Islet of Langerhans (tissue), 1 donor: Measurements from ENCODE around the gene DCUN1D5.

Experiments
- FAIRE-seq: peaks from one replicate; lab custom pipeline; 2011; peaks lifted over from hg19 to GRCh38; lab: Jason Lieb, UNC

The DCUN1D5 gene

GRCh38 chr11:103091801-103092524 lies at the start of gene DCUN1D5:
TSS of gene DCUN1D5 (minus strand) at chr11:103092160. CDS start at chr11:103091872, 288 bp downstream.
- peak; percentile 91 for FAIRE-seq

GRCh38 chr11:103125462-103125861 lies 33.5 kb upstream of the DCUN1D5 start:
- no peak for FAIRE-seq

GRCh38 chr11:103114836-103115235 lies 22.9 kb upstream of the DCUN1D5 start:
- no peak for FAIRE-seq

DNA sequence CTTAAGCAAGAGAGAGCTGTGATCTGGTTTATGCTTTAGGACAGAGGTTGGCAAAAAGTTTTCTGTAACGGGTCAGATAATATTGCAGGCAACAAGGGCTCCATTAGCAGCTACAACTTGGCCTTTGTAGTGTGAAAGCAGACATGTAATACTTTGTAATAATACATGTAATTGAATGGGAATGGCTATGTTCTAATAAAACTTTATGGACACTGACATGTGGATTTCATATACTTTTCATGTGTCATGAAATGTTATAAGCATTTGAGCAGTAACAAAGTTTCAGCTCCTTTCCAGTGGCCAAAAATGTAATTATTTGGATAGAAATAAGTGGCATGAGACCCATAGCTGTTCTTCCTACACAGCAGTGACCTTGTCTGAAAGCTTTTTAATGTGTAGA lies 20.4 kb upstream of the DCUN1D5 start:
- FAIRE-seq = no peak

DNA sequence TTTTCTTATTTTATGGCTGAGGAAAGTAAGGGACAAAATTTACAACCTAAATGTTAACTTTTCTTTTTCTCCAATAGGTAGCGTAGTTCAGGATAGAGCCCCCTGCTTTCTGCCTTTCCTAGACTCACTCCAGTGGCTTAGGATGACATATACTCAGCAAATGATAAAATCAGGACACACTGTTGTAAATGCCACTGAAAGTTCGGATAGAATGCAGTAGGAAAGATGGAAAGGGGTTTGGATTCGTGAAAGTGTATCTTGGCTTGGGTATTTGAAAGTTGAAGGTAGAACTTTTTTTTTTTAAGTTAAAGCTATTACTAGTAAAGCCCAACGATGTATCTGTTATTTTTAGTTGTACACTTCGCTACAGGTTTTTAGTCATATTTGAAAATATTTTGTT lies 19.4 kb upstream of the DCUN1D5 start:
- no peak for FAIRE-seq

- no peak for FAIRE-seq
Measured at GRCh38 chr11:103110391-103110790, 18.4 kb upstream of the DCUN1D5 start.

DNA sequence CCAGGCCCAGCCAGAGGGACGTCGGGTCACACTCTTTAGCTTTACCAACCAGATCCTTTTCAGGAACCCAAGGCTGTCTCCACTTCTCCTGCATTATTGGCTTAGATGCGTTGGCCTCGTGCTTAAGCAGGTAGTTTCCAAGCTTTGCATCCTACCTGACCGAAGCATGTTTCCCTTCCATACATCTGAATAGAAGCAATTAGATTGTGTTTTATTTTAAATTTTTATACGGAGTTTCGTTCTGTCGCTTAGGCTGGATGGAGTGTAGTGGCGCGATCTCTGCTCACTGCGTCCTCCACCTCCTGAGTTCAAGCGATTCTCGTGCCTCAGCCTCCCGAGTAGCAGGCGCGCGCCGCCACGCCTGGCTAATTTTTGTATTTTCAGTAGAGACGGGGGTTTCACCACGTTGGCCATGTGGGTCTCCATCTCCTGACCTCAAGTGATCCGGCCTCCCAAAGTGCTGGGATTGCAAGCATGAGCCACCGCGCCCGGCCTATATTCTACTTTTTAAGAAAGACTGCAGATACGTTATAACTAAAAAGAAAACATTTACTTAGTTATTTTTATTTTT lies 17.9 kb upstream of the DCUN1D5 start:
- peak; percentile 100 for FAIRE-seq

DNA sequence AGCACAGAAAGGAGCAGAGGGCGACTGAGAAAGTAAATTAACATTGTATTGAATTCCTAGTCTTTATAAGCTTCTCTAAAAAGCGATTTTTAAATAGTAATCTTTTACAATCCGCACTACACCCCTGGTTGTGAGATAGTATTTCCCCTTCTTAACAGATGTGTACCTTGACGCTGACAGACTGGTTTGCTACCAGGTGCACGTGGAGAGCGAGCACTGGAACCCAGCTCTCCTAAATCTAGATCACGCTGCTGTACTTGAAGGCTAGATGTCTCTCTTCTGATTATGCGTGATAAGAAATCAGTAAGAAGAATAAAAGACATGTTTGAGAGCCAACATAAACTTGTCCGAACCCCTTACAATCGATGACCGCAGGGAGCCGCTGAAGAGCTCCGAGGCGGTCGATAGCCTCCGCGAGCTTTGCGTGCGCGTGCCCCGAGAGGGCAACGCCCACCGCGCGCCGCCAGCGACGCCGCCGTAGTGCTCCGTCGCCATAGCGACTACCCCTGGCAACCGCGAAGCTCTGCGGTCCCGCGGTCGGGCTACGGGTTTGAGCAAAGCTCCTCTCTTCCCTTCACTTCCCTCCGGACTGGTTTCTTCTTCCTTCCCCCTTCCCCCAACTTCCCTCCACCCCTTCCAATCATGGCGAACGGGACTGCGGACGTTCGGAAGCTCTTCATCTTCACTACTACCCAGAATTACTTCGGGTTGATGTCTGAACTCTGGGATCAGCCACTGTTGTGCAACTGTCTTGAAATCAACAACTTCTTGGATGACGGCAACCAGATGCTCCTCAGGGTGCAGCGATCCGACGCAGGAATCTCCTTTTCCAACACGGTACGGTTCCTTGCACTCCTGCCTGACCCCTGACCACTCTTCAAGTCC lies 17.2 kb upstream of the DCUN1D5 start, which contains the start of gene DYNC2H1:
TSS of gene DYNC2H1 (plus strand) at position 494 of the 885 bp plus-strand sequence. CDS start at position 643, 149 bp downstream.
- no peak for FAIRE-seq

DNA sequence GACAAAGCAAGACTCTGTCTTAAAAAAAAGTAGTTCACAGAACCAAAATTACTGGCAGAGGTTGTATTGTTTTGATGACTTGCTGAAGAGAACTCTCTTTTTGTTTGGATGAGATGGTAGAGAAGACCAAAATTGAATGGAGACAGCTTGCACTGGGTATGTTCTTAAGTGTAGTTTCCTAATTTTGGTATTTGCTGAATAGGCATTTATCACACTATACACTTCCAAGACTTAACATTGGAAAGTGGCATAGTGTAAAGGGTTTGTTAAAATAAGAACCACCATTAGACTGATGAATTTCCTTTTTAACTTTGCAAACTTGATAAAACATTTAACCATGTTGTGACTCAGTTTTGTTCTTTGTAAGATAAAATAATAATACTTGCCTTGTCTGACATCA lies 5.3 kb upstream of the DCUN1D5 start:
- no peak for FAIRE-seq

DNA sequence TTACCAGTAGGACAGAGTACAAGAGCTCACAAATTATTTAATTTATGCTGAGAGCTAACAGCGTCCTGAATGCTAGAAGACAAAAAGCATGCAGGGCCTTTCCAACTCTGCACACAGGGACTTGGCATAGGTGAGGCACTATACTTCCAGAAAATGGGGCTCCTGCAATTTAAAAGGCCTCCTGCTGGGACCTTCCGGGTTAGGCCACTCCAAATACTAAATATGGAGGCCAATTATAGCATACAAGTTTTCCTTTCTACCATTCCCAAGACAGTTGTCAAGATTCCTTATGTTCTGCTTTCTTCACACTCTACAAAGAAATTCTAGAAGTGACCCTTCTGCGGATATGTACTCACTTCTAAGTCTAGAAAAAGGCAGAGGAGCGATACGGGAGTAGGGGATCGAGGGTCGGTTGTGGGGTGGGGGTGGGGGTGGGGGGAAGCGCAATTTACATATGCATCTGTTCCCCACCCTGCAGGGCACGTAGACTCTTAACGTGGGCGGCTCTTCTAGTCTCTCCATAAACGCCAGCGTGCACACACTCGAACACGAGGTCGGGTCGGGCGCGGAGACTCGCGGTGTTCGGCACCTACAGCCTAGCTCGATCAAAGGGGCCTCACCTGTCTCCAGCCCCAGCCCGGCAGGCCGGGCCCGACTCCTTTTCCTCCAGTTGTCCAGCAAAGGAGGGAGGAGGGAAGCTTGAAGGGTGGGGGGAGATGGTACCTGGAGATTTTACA lies 728 bp downstream of the DCUN1D5 start:
- FAIRE-seq = no peak

GRCh38 chr11:103086461-103086860 lies 5.5 kb downstream of the DCUN1D5 start:
- no peak for FAIRE-seq

GRCh38 chr11:103085758-103086365 lies 6.1 kb downstream of the DCUN1D5 start:
- FAIRE-seq = no peak

DNA sequence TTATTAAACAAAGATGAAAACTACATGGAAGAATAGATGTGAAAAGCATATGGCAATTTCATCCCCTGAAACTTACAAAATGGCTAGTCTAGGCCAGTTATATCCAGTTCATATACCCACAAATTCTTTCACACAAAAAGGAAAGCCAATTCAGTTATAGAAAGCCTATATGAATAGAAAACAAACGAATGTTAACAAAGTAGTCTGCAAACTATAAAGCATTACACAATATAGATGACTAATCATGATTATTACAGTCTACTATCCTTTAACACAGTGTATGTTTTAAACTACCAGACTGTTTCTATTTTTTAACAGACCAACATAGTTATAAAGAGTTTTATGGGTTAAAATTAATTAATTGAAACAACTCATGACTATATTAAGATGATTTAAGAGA lies 12.1 kb downstream of the DCUN1D5 start:
- FAIRE-seq = peak; percentile 17

- no peak for FAIRE-seq
Measured at GRCh38 chr11:103078710-103079109, 13.2 kb downstream of the DCUN1D5 start.

DNA sequence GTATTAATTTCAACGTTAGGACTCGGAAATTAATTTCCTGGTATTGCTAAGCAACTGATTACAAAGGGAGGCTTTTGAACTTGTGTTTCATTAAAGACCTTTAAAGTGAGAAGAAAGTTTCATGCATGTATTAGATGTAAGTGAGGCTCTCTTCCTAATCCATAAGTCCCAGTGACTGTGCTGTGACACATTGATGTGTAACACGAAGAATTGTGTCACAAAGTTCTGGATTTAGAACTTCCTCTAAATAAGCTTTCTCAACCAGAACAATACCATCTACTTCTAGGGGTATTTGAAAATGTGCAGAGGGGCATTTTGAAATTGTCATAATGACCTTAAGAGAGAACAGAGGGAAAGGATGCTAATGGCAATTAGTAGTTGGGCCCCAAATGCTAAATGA lies 14.4 kb downstream of the DCUN1D5 start:
- no peak for FAIRE-seq

DNA sequence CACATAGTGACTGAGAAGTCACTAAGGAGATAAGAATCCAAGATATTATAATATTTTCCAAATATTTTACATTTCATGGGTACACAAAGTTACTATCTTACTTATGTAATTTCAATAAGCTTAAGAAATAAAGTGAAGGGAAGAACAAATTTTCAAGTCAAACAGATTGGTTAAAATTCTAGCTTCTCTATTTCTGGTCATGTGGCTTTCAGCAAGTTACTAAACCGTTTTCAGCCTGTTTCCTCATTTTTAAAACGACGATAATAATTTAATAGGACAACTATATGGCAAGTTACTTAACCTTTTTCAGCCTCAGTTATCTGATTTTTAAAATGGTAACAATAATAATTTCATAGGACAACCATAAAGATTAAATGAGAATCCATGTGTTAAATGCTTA lies 15.6 kb downstream of the DCUN1D5 start:
- FAIRE-seq = no peak

DNA sequence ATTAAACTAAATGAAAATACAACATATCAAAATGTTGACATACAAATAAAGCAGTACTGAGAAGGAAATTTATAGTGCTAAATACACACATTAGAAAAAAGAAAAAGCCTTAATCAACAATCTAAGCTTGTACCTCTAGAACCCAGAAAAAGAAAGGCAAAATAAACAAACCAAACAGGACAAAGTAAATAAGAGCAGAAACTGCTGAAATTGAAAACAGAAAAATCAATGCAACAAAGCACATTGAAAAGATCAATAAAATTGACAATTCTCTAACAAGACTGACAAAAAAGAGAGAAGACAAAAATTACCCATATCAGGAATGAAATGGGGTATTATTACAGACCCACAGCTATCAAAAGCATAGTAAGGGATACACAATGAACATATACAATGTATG lies 21.0 kb downstream of the DCUN1D5 start:
- FAIRE-seq = no peak

- no peak for FAIRE-seq
Measured at GRCh38 chr11:103070142-103070541, 21.8 kb downstream of the DCUN1D5 start.

DNA sequence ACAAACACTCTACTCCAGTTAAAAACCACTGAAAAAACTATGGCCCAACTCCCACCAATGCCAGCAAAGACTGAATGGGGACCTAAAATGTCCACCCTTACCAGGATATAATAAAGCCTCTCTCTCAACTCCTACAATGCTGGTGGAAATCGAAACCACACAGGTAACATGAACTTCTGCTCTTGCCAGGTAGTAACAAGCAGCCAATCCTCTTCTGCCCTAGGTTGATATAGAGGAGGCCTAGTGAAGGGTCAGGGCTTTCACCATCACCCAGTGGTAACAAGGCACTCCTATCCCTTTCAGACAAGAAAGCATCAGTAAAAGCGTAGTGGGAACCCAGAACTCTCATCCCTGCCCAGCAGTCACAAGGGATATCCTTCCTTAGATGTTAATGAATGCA lies 22.6 kb downstream of the DCUN1D5 start:
- no peak for FAIRE-seq

DNA sequence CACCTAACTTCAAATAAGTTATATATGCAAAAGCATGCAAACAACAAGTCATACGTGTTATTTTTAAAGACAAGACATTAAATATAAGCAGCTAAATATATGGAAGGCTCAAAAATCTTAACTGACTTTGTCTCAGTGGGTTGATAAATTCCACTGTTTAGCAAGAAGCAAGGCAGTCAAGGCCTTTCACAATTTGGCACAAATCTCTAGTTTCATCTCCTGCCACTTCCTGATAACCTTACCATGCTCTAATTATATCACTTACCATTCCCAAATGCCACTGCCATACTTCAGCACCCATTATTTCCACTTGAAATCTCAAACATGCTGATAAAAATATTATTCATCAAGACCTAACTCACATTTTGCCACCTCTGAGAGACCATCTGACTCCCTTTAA lies 24.8 kb downstream of the DCUN1D5 start:
- FAIRE-seq = no peak

DNA sequence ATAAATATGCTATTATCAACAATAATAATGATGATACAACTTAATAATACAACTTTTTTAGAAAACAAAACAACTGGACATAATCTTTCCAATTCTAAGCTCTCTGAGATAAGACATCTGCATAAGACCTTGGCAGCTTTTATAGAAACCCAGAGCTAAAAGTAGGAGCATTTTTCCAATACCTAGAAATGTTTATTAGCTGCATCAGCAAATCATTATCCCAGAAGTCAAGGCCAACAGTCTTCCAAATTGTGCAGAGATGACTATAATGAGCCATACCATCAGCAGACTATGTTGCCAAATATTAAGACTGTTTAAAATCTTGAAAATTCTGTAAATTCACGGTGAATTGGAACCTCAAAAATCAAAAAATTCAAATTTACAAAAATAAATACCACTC lies 30.3 kb downstream of the DCUN1D5 start:
- no peak for FAIRE-seq
